Activated CD8-positive, alpha-beta memory T cell treated with anti-CD3 and anti-CD28 coated beads, Interleukin-2, amount 50 U/mL, for 48 hours (primary cell): ENCODE data around the gene ARHGAP25.

Source experiments
- DNase-seq: peaks from one replicate; pipeline ENCODE4 v3.0.0-alpha.2; 2020

The ARHGAP25 gene

DNA sequence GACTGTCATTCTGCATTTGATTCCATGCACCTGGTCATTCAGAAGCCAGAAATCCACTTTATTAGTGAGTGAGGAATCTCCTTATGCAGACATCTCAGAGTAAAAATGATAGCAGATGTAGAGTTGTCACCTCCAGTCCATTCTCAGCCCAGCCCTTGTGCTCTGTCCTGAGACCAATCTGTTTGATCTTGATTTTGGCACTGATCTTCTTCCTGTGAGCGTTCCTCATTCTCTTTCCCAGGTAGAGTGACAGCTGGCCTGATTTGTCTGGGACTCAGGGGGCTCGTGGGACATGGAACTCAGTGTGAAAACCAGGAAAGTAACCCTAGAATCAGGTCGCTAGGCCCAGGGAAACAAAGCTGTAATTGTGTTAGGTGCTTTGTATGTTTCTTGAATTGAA is 8.9 kb downstream of the ARHGAP25 start:
- peak; percentile 29 for DNase-seq

DNA sequence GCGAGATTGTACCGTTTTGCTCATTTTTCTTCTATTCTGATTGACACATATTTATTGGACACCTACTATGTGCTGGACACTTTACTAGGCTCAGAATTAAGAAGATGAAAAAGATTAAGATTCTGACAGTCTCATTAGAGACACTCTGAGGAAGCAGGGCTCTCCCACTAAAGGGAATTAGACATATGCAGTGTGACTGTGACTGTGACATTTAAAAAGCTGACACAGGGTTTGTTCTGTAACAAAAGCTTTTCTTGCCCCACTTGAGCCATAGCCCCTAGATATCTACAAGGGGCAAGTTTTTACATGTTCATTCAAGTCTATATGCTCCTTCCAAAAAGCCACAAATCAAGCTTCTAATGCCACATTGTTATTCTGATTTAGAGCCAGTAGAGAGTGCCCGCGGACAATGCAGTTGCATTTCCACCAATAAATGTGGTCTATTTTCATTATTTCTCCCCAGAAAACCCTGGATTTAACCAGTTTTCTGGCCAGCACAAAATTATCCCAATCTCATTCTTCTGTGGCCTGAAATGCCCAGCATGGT is 9.8 kb downstream of the ARHGAP25 start:
- DNase-seq, result no peak

DNA sequence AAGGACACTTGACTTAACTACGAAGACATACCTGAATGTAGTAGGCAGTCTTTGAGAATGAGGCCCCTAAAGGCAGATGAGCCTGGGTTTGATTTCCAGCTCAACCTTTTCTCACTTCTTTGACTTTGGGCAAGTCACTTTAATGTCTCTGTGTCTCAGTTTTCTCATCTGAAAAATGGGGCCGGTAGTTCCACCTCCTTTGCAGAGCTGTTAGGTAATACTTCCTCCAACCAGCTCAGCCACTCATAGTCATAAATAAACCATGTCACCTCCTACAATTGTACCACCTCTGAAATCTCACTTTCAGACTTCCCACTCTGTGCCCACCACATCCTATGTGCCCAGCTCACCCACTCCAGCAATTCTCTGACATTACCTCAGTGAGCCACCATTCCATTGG is 10.4 kb downstream of the ARHGAP25 start:
- no peak for DNase-seq

DNA sequence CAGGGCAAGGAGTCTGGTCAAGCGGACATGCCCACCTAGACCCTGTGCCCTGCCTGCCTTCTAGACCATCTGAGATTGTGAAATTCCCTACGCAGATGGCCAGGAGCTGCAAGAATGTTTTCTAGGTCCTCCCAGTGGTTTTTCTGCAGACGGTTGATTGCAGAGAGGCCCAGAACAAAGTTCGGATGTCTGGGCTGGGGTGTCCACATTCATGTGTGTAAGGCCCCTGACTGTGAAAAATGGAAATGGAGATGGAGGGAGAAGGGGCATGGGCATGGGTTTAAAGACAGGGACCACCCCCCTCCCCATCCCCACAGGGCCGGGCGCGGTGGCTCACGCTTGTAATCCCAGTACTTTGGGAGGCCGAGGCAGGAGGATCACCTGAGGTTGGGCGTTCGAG is 11.8 kb downstream of the ARHGAP25 start:
- peak; percentile 30 for DNase-seq

DNA sequence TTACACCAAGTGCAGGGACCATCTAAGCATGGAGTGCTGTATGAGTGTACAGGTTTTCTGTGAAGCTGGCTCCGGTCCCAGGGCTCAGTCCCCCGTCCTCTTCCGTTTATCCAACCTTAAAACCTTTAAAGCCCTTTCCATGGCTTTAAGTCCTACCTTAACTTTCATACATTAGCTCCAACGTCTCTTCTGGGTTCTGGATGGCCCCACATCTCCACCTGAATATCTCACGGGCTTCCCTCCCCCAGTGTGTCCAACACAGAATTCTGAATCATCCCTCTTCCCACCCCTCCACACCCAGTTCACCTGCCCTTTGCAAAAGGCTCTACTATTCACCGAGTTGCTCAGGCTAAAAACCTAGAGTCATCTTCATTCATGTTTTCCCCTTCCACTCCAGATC is 12.8 kb downstream of the ARHGAP25 start:
- DNase-seq, result peak; percentile 42

DNA sequence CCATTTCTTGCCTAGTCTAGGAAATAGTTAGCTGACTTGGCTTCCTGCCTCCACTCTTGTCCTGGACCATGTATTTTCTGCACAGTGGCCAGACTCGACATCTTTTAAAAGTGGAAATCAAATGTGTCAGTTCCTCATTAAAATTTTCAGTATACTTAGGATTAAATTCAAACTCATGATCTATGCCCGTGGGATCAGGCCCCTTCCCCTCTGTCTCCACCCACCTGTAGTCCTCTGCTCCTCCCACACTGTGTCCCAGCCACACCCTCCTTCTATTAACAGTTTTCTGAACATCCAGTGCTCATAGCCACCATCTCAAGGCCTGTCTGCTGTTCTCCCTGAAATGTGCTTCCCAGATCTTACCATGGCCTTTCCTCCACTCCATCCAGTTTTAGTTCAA is 13.3 kb downstream of the ARHGAP25 start:
- DNase-seq, result peak; percentile 15

DNA sequence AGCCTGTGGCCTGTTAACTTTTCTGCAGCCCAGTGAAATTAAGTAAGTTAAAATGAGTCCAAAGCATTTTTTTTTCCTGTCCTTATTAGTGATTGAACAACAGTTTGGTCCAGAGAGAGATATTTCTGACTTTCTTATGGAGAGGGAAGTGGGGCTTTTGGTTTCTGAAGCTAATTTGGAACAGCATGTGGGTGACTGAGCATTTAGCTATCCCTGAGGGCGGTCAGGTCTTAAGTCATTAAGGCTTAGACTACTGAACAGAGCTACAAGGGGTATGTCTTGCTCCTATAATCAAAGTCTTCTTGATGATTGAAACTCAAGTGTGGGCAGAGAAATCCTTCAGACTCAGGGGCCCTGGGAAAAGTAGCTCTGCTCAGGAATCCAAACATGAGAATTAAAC is 14.0 kb downstream of the ARHGAP25 start:
- DNase-seq, result no peak

DNA sequence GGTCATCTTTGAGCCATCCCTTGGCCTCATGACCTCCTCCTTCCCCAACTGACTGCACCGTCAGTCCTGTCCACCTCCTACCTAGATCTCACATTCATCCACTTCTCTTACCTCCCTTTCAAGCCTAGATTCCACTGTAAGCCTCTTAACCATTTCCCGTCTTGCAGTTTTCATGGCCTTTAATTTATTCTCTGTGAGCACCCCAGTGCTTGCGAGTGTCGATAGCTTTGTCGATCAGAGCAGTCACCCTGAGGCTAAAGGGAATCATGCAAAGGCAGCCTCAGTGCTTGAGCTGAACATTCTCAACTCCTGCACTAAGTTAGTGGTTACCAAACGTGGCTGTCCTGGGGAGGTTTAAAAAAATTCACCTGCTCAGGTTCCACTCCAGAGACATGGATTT is 14.7 kb downstream of the ARHGAP25 start:
- DNase-seq, result no peak

DNA sequence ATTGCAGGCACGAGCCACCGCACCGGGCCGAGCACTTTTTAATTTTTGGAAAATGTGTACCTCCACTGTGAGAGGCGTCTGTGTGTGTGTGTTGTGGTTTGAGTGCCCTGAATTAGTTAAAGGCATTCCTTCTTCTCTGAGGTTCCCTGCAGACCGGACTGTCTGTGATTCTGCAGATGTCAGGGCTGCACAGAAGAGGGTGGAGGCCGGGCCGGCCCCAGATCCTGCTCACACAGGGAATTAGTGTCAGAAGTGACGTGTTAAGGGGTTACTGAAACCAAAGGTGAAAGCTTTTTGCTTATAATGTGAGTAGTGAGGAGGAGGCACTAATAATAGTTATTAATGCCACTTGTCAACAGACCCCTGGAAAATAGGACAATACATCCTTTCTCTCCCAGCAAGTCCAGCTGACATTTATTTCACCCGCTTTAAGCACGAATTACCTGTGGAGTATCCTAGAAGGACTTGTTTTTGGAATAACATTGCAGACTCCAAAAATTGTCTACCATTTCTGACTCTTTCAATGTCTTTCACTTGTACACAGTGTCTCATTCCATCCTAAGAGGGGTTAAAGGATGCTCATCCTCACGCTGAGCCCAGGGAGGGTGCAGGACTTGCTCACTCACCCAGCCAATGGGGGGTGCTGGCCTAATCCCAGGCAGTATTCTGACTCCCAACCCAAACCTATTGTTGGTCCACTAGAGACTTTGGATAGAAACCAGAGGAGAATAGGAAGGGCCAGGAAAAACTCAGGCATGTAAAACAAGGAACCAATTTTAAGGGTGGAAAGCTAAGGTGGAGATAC is 16.2 kb downstream of the ARHGAP25 start:
- no peak for DNase-seq

DNA sequence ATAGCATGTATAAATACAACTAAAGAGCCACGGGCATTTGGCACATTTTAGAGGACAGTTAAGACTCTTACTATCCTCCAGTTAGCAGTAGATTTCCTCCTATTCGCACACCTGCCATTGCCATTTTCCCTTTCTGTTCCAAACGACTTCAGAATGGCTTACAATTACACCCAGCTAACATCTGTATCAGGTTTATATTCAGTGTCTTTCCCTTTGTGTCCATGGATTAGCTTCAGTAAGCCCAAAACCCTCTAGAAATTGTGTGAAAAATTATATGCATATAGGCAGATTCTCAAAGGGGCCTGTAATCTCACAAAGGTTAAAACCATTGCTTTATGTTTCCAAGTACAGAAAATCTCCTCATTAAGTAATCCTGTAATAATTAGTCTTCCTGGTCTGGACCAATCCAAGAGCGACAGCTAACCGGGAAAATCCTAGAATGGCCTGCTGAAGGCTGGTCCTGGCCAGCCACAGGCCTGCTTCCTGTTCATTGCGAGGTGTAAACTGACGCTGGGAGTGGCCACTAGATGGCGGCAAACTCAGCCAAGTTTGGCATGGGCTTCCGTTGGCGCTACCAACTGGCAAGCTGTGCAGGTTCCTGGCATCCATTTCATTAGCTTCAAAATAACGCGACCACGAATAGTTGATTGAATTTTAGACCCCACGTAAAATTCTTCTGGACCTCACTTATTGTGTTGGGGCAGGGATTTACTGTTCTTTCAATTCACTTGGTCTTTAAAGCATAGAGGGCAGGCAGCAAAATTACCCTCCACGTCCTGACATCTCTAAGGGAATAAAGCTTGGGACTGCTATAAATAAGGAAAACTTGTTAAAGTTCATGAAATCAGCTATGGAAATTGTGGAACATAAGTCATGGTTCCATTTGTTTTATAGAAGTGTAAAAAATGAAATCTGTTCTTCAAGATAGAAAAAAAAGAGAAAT is 17.1 kb downstream of the ARHGAP25 start:
- peak; percentile 97 for DNase-seq

DNA sequence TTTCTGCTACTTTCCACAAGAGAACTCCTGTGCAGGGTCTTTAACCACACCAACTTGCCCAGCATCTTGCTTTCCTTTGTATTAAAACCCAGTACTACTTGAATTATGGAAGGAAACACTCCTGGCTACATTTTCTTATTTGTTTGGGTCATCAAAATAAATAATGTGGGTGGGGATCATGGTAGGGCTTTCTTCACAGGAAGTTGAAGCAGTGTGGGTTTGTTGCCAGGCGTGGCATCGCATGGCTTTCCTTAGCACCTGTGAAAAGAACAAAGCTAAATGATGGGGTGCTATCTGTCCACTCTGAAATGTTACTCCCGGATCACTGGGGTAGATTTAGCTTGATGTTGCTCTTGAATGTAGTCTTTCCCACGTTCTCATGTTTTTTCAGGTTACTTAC is 18.7 kb downstream of the ARHGAP25 start:
- DNase-seq, result no peak

DNA sequence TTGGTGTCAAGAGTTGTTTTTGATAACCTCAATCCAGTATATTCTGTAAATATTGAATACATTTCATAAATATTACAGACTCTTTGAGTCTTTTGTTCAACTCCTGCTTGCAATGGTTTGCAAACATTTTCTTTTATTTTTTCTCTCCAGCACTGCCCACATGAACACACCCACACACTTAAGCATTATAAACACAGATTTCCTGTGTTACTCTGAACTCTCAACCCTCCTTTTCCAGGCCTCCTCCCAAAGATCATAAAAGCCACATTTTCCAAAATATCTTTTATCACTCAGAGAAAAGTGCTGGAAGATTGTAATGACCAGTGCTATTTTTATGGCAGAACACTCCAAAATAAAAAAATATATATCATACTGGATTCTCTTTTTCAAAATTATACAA is 20.5 kb downstream of the ARHGAP25 start:
- DNase-seq, result no peak

DNA sequence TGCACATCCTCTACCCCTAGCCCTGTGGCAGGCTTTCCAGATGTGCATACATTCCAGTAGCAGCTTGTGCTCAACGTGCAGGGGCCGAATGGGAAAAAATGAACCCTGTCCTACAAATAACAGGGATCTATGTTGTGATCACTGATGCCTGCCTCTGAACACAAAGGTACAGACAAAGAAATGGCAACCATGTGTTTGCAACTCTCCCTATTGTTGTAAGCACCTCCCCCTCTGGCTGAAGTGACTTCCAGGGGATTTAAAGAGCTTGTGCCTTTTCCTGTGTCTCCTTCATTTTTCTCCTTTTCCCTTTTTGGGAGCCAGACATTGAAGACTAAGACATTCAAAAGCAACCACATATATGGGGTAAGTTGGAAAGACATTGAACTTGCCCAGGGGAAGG is 21.6 kb downstream of the ARHGAP25 start:
- no peak for DNase-seq

DNA sequence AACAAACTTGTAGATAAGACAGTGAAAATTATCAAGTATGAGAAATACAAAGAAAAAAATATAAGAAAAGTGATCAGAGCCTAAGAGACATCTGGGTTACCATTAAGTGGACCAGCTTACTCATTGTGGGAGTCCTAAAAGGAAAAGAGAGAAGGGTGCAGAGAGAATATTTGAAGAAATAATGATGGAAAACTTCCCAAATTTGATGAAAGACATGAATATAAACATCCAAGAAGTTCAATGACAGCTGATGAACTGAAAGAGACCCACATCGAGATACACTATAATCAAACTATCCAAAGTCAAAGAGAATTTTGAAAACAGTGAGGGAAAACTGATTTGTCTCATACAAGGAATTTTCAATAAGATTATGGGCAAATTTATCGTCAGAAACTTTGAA is 22.5 kb downstream of the ARHGAP25 start:
- DNase-seq, result no peak

DNA sequence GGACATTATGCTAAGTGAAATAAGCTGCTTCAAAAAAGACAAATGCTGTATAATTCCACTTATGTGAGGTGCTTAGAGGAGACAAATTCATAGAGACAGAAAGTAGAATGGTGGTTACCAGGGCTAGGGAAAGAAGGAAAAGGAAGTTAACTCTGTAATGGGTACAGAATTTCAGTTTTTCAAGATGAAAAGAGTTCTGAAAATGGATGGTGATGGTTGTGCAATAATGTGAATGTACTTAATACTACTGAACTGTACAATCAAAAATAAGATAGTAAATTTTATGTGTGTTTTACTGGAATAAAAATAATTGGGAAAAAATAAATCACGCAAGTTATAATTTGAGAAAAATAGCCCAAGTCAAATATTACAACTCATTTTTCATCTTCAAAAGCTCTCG is 27.5 kb downstream of the ARHGAP25 start:
- no peak for DNase-seq

DNA sequence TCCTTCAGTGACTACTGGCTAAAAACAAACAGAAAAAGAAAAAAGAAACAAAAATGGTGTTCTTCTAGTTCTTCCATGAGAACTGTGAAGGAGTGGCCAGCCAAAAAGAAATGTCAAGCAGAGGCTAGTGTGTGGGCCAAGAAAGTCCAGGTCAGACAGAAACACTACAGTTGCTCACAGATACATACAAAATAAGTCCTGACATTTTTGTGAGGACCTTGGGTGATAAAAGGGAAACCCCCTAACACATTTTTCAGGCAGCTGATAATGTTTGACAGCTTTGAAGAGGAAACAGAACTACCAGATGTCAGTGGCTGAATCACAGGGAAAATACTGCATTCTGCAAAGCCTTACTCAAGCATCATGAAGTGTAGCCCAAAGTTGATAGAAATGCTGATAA is 28.1 kb downstream of the ARHGAP25 start:
- no peak for DNase-seq

DNA sequence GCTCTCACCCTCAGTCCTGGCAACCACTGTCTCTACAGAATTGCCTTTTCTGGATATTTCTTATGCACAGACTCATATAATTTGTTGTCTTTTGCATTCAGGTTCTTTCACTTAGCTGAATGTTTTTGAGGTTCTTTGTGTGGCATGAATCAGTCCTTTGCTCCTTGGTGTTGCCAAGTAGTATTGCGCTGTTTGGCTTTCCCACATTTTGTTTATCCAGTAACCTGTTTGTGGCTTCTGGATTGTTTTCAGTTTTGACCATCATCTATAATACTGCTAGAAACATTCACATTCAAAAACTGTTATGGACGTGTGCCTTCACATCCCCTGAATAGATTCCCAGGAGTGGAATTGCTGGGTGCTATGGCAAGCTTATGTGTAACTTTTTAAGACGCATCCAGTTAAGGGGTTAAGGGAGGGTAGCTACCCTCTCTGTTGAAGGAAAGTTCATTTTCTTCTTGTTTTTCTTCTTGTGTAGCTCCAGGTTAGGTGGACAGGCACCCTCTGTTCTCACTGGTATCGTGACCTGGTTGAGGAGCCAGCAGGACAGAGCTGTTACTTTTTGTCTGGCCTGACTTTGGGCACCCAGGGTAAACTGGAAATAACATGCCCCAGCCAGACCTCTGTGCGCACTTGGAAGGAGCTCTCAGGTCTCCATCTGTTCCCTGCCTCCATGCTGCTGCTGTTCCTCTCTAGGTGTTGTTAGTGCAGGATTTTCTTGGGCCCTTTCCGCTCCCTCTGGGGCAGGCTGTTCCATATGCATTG is 29.6 kb downstream of the ARHGAP25 start:
- no peak for DNase-seq

DNA sequence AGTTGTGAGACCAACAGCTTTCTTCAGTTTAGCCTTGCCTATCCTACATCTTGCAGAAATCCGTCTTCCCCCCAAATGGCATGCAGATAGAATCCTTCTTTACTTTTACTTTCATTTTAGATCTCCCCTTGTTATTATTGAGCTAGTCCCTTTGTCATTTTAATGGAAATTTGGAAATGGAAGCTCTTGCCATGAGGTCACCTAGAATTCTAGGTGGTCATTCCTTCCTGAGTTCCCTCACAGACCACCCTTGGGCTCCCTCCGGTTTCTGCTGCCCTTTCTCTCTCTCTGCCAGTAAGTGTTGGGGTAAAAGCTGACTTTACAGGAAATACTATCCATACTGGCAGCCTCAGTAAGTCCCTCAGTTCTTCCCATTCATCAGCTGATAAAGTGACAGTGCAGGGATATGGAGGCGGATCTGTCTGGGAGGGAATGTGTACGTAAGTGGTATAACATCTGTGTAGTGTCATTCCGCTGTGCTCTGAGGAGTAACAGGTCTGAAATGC is 30.2 kb downstream of the ARHGAP25 start:
- DNase-seq, result no peak

DNA sequence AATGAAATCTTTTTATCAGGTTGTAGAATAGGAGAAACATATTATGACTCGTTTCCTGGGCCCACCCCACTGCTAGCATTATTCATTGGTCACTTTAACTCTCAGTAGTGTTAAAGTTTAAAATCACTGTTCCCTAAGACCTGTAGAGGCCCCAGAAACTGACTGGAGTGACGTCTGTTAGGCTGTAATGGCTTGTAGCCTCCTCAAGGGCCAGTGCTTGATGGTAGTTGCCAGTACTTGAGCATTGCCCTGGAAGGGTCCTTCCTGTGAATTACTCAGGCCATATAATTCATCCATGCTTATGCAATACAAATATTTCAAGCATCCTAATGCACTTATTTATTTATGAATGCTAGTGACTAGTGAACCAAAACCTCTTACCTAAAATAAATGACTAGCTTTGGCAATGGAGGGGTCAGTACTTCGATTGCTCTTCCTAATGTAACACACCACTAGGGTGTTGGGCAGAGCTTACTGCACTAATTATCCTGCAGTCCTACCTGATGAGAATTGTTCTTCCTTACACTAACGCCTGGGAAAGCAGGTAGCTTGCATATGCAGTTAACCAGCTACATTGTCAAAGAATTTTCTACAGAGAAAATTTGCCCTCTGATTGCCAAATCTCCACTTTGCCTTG is 31.2 kb downstream of the ARHGAP25 start:
- DNase-seq, result no peak

DNA sequence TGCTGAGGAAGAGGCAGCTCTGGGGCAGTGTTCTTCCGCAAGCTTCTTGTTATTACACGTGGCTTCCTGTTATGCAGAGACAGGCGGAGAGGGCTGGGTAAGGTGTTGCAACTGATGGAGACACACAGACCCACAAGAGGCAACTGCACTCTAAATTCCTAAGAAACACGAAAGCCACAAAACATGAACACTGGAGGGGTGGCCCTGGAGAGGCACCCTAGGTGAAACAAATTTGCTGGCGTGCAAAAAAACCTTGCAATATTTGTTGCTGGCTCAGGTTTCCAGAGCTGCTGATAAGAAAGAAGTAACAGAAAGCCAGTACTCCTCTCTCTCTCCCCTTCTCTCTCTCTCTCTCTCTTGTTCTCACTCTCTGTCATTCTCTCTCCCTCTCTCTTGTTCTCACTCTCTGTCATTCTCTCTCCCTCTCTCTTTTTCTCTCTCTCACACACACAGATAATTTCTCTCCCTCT is 31.8 kb downstream of the ARHGAP25 start:
- DNase-seq, result peak; percentile 74

DNA sequence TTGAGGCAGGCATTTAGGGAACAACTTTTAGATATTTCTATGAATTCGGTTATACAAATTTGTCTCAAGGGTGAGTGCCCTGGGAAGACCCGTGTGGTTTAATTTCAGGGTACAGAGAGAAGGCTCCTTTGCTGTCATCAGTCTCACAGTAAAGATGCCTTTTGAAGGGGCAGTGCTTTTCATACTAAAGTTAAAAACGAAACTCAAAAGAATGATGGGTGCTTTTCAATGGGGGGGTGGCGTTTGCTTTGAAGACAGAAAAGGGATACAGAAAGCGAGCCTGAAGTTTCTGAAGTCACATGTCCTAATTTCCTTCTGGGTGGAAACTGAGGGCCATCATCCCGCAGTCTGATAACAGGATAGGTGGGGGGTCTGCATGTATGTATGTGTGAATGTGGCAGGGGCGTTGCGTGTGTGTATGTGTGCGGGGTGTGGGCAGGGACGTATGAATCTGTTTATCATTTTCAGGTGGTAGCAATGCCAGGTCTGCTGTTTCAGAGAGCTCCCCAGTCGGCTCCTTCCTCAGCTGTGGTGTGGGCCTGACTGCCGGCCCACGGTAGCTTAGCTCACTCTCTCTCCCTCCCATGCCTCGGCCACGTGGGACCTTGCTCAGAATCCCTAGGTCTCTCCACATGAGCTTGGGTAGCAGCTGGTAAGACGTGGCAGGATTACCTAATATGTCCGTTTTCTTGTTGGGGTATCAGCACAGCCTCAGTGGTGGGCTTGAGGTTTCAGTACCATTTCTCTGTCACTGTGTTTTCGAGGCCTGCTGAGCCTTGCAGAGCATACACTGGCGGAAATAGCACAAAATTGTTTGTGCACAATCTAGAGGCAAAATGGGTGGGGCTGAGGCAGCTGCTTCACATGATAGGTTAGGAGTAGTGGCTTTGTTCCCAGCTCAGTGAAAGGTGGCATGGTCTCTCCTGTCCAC is 32.7 kb downstream of the ARHGAP25 start:
- peak; percentile 71 for DNase-seq
